ENCODE measurements around the gene LRP5.
A peak's percentile ranks its signal among the peaks of the same experiment; 100 is the strongest.

LRP5 gene

GRCh38 chr11:68337399-68337835 lies 25.0 kb downstream of the LRP5 start:
- ATAC-seq (ENCODE audit: low read depth) (0 out of 3 replicates have a peak, but pooled peaks have one; percentile 3), DNase-seq (ENCODE audit: low spot score) (no peak)
- no peak for TF ChIP-seq CTCF (IDR thresholded peaks at IDR 0.05; ENCODE audit: poor library complexity, severe bottlenecking)
- no peaks in the 10 kb centered on the region for H3K27me3 ChIP-seq (ENCODE audit: insufficient read depth, poor library complexity, severe bottlenecking)
- H3K27ac ChIP-seq (ENCODE audit: poor library complexity, severe bottlenecking): peak overlapping the region; percentile 40
- peaks cover 39% of the 10 kb centered on the region for H3K4me1 ChIP-seq (ENCODE audit: insufficient read depth, poor library complexity, severe bottlenecking)
- no peak overlapping the region for H3K4me3 ChIP-seq (ENCODE audit: severe bottlenecking)
- no peaks in the 10 kb centered on the region for H3K9me3 ChIP-seq (ENCODE audit: severe bottlenecking)
- no peaks in the 10 kb centered on the region for H3K36me3 ChIP-seq (ENCODE audit: low read depth)

- peak overlapping the region; percentile 40 for H3K27ac ChIP-seq (ENCODE audit: poor library complexity, severe bottlenecking)
- peaks cover 47% of the 10 kb centered on the region for H3K4me1 ChIP-seq (ENCODE audit: insufficient read depth, poor library complexity, severe bottlenecking)
- H3K9me3 ChIP-seq (ENCODE audit: severe bottlenecking): no peaks in the 10 kb centered on the region
- no peaks in the 10 kb centered on the region for H3K27me3 ChIP-seq (ENCODE audit: insufficient read depth, poor library complexity, severe bottlenecking)
- no peak overlapping the region for H3K4me3 ChIP-seq (ENCODE audit: severe bottlenecking)
- no peak for TF ChIP-seq CTCF (IDR thresholded peaks at IDR 0.05; ENCODE audit: poor library complexity, severe bottlenecking)
- ATAC-seq (ENCODE audit: low read depth) (peak; percentile 61), DNase-seq (ENCODE audit: low spot score) (no peak)
- H3K36me3 ChIP-seq (ENCODE audit: low read depth): no peaks in the 10 kb centered on the region
These were observed 25.8 kb downstream of the LRP5 start for GRCh38 chr11:68338051-68338780.

- no peak for ATAC-seq (ENCODE audit: low read depth)
- Histone ChIP-seq H3K27me3 (ENCODE audit: insufficient read depth, poor library complexity, severe bottlenecking) (no peaks in the 10 kb centered on the region), H3K4me1 (ENCODE audit: insufficient read depth, poor library complexity, severe bottlenecking) (peaks cover 48% of the 10 kb centered on the region)
These were observed 27.8 kb downstream of the LRP5 start for GRCh38 chr11:68340003-68340767.

GRCh38 chr11:68340784-68341556 lies 28.6 kb downstream of the LRP5 start:
- no peaks in the 10 kb centered on the region for H3K9me3 ChIP-seq (ENCODE audit: severe bottlenecking)
- DNase-seq (ENCODE audit: low spot score) (no peak), ATAC-seq (ENCODE audit: low read depth) (peak; percentile 17; the same call in 2 of the 3 replicates)
- H3K4me1 ChIP-seq (ENCODE audit: insufficient read depth, poor library complexity, severe bottlenecking): peaks cover 48% of the 10 kb centered on the region
- peak overlapping the region; percentile 46 for H3K27ac ChIP-seq (ENCODE audit: poor library complexity, severe bottlenecking)
- TF ChIP-seq CTCF (IDR thresholded peaks at IDR 0.05; ENCODE audit: poor library complexity, severe bottlenecking): no peak
- no peak overlapping the region for H3K4me3 ChIP-seq (ENCODE audit: severe bottlenecking)
- H3K27me3 ChIP-seq (ENCODE audit: insufficient read depth, poor library complexity, severe bottlenecking): no peaks in the 10 kb centered on the region
- H3K36me3 ChIP-seq (ENCODE audit: low read depth): no peaks in the 10 kb centered on the region

More at GRCh38 chr11:68340003-68340767, 27.8 kb downstream of the LRP5 start:
- TF ChIP-seq CTCF (IDR thresholded peaks at IDR 0.05; ENCODE audit: poor library complexity, severe bottlenecking): no peak
- no peaks in the 10 kb centered on the region for H3K9me3 ChIP-seq (ENCODE audit: severe bottlenecking)
- H3K27ac ChIP-seq (ENCODE audit: poor library complexity, severe bottlenecking): peak overlapping the region; percentile 46
- H3K36me3 ChIP-seq (ENCODE audit: low read depth): no peaks in the 10 kb centered on the region
- DNase-seq (ENCODE audit: low spot score): no peak
- H3K4me3 ChIP-seq (ENCODE audit: severe bottlenecking): no peak overlapping the region

All from RWPE2 (cell line).